H9 (cell line): ENCODE measurements around the gene RERE. TPM values are rescaled to one million over a fixed set of nuclear protein-coding genes. Genes with fewer than 3 reads are reported as not detected.

Experiments used
- DNase-seq: peaks from one replicate; pipeline ENCODE4 v3.0.0-alpha.2; 2017
- H2AFZ ChIP-seq: one replicate; pipeline ENCODE4 v1.6.1; 2013; ENCODE audit warnings: mild to moderate bottlenecking, low read length, control low read depth, moderate library complexity
- H2AK5ac ChIP-seq: 2 replicates; pipeline ENCODE4 v1.6.1; 2013; ENCODE audit warnings: low read length, control low read depth, mixed read lengths; ENCODE audit not compliant: insufficient read length
- H2BK120ac ChIP-seq: one replicate; pipeline ENCODE4 v1.6.1; 2013; ENCODE audit warnings: low read depth, mild to moderate bottlenecking, low read length, control low read depth, inconsistent platforms; ENCODE audit not compliant: poor library complexity, severe bottlenecking
- H2BK12ac ChIP-seq: 2 replicates; pipeline ENCODE4 v1.6.1; 2013; ENCODE audit warnings: low read length, control low read depth, mixed read lengths, low read depth; ENCODE audit not compliant: insufficient read length
- H2BK15ac ChIP-seq: 2 replicates; pipeline ENCODE4 v1.6.1; 2013; ENCODE audit warnings: low read depth, low read length, control low read depth
- H2BK20ac ChIP-seq: one replicate; pipeline ENCODE4 v1.6.1; 2013; ENCODE audit warnings: low read depth, mild to moderate bottlenecking, low read length, control low read depth, inconsistent platforms; ENCODE audit not compliant: poor library complexity, severe bottlenecking
- H2BK5ac ChIP-seq: 2 replicates; pipeline ENCODE4 v1.6.1; 2013; ENCODE audit warnings: low read length, control low read depth, mixed read lengths; ENCODE audit not compliant: insufficient read length
- H3K14ac ChIP-seq: 2 replicates; pipeline ENCODE4 v1.6.1; 2013; ENCODE audit warnings: low read length, control low read depth; ENCODE audit not compliant: insufficient read depth
- H3K18ac ChIP-seq: 2 replicates; pipeline ENCODE4 v1.6.1; 2013; ENCODE audit warnings: low read depth, mild to moderate bottlenecking, mixed read lengths, low read length, control low read depth; ENCODE audit not compliant: insufficient read length
- H3K23ac ChIP-seq: 2 replicates; pipeline ENCODE4 v1.6.1; 2013; ENCODE audit warnings: low read length, control low read depth, mixed read lengths, low read depth; ENCODE audit not compliant: insufficient read length
- H3K23me2 ChIP-seq: 2 replicates; pipeline ENCODE4 v1.6.1; 2013; ENCODE audit warnings: low read depth, mild to moderate bottlenecking, mixed read lengths, low read length, control low read depth; ENCODE audit not compliant: insufficient read length, poor library complexity, severe bottlenecking
- H3K27ac ChIP-seq: 2 replicates; pipeline ENCODE4 v1.5.1; 2013; ENCODE audit warnings: low read length, control low read depth, mixed read lengths, low read depth; ENCODE audit not compliant: insufficient read length
- H3K27me3 ChIP-seq: 2 replicates; pipeline ENCODE4 v1.6.1; 2013; ENCODE audit warnings: low read length, control low read depth, inconsistent platforms; ENCODE audit not compliant: insufficient read depth
- H3K4ac ChIP-seq: 2 replicates; pipeline ENCODE4 v1.6.1; 2013; ENCODE audit warnings: low read depth, mild to moderate bottlenecking, control low read depth, inconsistent platforms, low read length, moderate library complexity
- H3K4me1 ChIP-seq: 2 replicates; pipeline ENCODE4 v1.6.1; 2013; ENCODE audit warnings: low read length, control low read depth, inconsistent platforms; ENCODE audit not compliant: insufficient read depth
- H3K4me2 ChIP-seq: 2 replicates; pipeline ENCODE4 v1.6.1; 2013; ENCODE audit warnings: low read length, control low read depth, mixed read lengths; ENCODE audit not compliant: insufficient read length, insufficient read depth
- H3K56ac ChIP-seq: 2 replicates; pipeline ENCODE4 v1.6.1; 2013; ENCODE audit warnings: low read depth, mild to moderate bottlenecking, mixed read lengths, low read length, control low read depth; ENCODE audit not compliant: insufficient read length
- H3K79me1 ChIP-seq: 2 replicates; pipeline ENCODE4 v1.6.1; 2013; ENCODE audit warnings: low read depth, mild to moderate bottlenecking, moderate library complexity, low read length, control low read depth, inconsistent platforms; ENCODE audit not compliant: insufficient read depth, poor library complexity, severe bottlenecking
- H3K79me2 ChIP-seq: 2 replicates; pipeline ENCODE4 v1.6.1; 2013; ENCODE audit warnings: low read length, control low read depth, inconsistent platforms; ENCODE audit not compliant: insufficient read depth
- H3K9ac ChIP-seq: 2 replicates; pipeline ENCODE4 v1.6.1; 2013; ENCODE audit warnings: low read length, control low read depth, mixed read lengths; ENCODE audit not compliant: insufficient read length; ENCODE audit errors: extremely low read depth
- H3K9me3 ChIP-seq: one replicate; pipeline ENCODE4 v1.6.1; 2013; ENCODE audit warnings: low read depth, low read length, inconsistent platforms; ENCODE audit not compliant: control insufficient read depth
- H3T11ph ChIP-seq: one replicate; pipeline ENCODE4 v1.6.1; 2013; ENCODE audit warnings: mild to moderate bottlenecking, low read length, control low read depth, inconsistent platforms
- H4K20me1 ChIP-seq: one replicate; pipeline ENCODE4 v1.6.1; 2013; ENCODE audit not compliant: control insufficient read depth, insufficient read length, insufficient read depth
- H4K5ac ChIP-seq: 2 replicates; pipeline ENCODE4 v1.6.1; 2013; ENCODE audit warnings: low read depth, mild to moderate bottlenecking, mixed read lengths, low read length, control low read depth; ENCODE audit not compliant: insufficient read length
- H4K8ac ChIP-seq: replicated peaks from 2 replicates; pipeline ENCODE4 v1.6.1; 2013; ENCODE audit warnings: low read length, control low read depth, mixed read lengths, low read depth; ENCODE audit not compliant: insufficient read length
- H4K91ac ChIP-seq: 2 replicates; pipeline ENCODE4 v1.6.1; 2013; ENCODE audit warnings: low read depth, mild to moderate bottlenecking, moderate library complexity, mixed read lengths, low read length, control low read depth; ENCODE audit not compliant: insufficient read length
- H3K27ac Mint-ChIP-seq, 3 experiments: 2 replicates in 2 of 3; 3 replicates in 1 of 3; pipeline ENCODE4 v1.8.0; 2020 to 2021; ENCODE audit warnings: mixed read lengths in 3 of 3, mild to moderate bottlenecking in 1 of 3, moderate library complexity in 1 of 3
- H3K27me3 Mint-ChIP-seq: 2 replicates; pipeline ENCODE4 v1.8.0; 2021; ENCODE audit warnings: low read depth, mild to moderate bottlenecking, moderate library complexity, mixed read lengths
- H3K36me3 Mint-ChIP-seq, 3 experiments: 2 replicates in 2 of 3; 3 replicates in 1 of 3; pipeline ENCODE4 v1.8.0; 2020 to 2021; ENCODE audit warnings: low read depth in 3 of 3, mixed read lengths in 3 of 3; ENCODE audit not compliant: insufficient read depth in 1 of 3
- H3K4me1 Mint-ChIP-seq, 2 experiments: 2 replicates each; pipeline ENCODE4 v1.8.0; 2020; ENCODE audit warnings: mixed read lengths in 2 of 2
- H3K4me3 Mint-ChIP-seq, 2 experiments: 2 replicates in 1 of 2; 3 replicates in 1 of 2; pipeline ENCODE4 v1.8.0; 2020 to 2021; ENCODE audit warnings: mild to moderate bottlenecking in 2 of 2, mixed read lengths in 2 of 2, moderate library complexity in 1 of 2
- H3K9me3 Mint-ChIP-seq, 2 experiments: 2 replicates in 1 of 2; 3 replicates in 1 of 2; pipeline ENCODE4 v1.8.0; 2020; ENCODE audit warnings: mild to moderate bottlenecking in 2 of 2, mixed read lengths in 2 of 2, moderate library complexity in 1 of 2
- WGBS: extraction: QIAGEN DNeasy Blood & Tissue Kit; methylation state at CpG from one replicate; pipeline ENCODE4 v1.1.7; 2013; ENCODE audit warnings: missing lambda C conversion rate, low lambda C conversion rate, mixed read lengths; ENCODE audit not compliant: insufficient read length; ENCODE audit errors: extremely low coverage; 5-methylcytosine and 5-hydroxymethylcytosine counted together
- total RNA-seq: library from RNA; stranded (reverse); gene quantifications from 2 replicates; pipeline ENCODE4 v1.2.1, GENCODE V29; 2021
- TF ChIP-seq, protein P1 (sequence below): fragments of 200-600 bp; sonication (generic); conservative IDR thresholded peaks from 3 replicates; pipeline ENCODE4 v1.8.0; 2021; ENCODE audit warnings: antibody characterized with exemption, mild to moderate bottlenecking

Gene RERE
- total RNA-seq, 1 experiment from 2014 or later, result 103 TPM

DNA sequence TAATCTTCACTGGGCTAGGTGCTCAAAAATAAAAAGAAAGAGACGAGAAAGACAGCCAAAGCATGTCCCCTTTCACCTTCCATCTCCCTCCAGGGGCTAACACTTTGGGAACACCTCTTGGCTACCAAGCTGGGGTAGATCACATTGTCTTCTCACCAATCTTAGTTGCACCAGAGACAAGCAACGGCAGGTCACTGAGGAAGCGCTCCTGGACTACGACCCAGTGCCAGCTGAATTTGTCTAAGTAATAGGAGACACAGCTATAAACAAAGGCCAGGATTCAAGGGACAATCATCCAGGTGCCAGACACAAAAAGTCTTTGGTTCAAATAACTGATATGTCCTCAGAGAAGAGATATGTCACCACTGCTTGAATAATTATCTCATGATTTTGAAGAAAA is 399.1 kb downstream of the RERE start:
- H3K23ac ChIP-seq, result no peak overlapping the region
- no peak overlapping the region for H3T11ph ChIP-seq
- no CpG with 5 or more reads among the region's 4 CpGs for WGBS
- no peak overlapping the region for H4K5ac ChIP-seq
- no peaks in the 10 kb centered on the region for H3K27me3 ChIP-seq
- H4K8ac ChIP-seq, result no peak overlapping the region
- no peak overlapping the region for H3K56ac ChIP-seq
- H3K4me1 ChIP-seq, result peaks cover 11% of the 10 kb centered on the region
- no peak overlapping the region for H4K91ac ChIP-seq
- no peak overlapping the region for H2BK12ac ChIP-seq
- no peak for DNase-seq
- peak overlapping the region in 2 of 3 experiments; percentile 16 to 18; a peak in 2 of 7 replicates for H3K27ac Mint-ChIP-seq
- H3K4me2 ChIP-seq, result no peak overlapping the region
- H3K4me1 Mint-ChIP-seq, result peaks cover 18% of the 10 kb centered on the region in 2 experiments
- H3K4ac ChIP-seq, result no peak overlapping the region
- no peaks in the 10 kb centered on the region for H3K27me3 Mint-ChIP-seq
- H3K4me3 Mint-ChIP-seq, result no peak overlapping the region
- no peak overlapping the region for H3K14ac ChIP-seq
- H3K9ac ChIP-seq, result no peak overlapping the region
- peaks cover 15 to 21% (median 19%) of the 10 kb centered on the region in 3 experiments; a peak in 6 of 7 replicates for H3K36me3 Mint-ChIP-seq
- no peak overlapping the region for H2BK20ac ChIP-seq
- H2BK120ac ChIP-seq, result no peak overlapping the region
- no peak overlapping the region for H2AFZ ChIP-seq
- H2AK5ac ChIP-seq, result no peak overlapping the region
- H3K9me3 ChIP-seq, result no peaks in the 10 kb centered on the region
- H2BK15ac ChIP-seq, result no peak overlapping the region
- peaks cover 2% of the 10 kb centered on the region for H3K79me1 ChIP-seq
- H3K79me2 ChIP-seq, result peaks cover 9% of the 10 kb centered on the region; the same call in 1 of the 2 replicates
- no peak overlapping the region for H3K27ac ChIP-seq
- peaks cover 9% of the 10 kb centered on the region for H3K23me2 ChIP-seq
- no peaks in the 10 kb centered on the region for H3K9me3 Mint-ChIP-seq
- TF ChIP-seq, protein P1, sequence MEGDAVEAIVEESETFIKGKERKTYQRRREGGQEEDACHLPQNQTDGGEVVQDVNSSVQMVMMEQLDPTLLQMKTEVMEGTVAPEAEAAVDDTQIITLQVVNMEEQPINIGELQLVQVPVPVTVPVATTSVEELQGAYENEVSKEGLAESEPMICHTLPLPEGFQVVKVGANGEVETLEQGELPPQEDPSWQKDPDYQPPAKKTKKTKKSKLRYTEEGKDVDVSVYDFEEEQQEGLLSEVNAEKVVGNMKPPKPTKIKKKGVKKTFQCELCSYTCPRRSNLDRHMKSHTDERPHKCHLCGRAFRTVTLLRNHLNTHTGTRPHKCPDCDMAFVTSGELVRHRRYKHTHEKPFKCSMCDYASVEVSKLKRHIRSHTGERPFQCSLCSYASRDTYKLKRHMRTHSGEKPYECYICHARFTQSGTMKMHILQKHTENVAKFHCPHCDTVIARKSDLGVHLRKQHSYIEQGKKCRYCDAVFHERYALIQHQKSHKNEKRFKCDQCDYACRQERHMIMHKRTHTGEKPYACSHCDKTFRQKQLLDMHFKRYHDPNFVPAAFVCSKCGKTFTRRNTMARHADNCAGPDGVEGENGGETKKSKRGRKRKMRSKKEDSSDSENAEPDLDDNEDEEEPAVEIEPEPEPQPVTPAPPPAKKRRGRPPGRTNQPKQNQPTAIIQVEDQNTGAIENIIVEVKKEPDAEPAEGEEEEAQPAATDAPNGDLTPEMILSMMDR, result no peak
- no peak overlapping the region for H3K18ac ChIP-seq
- H4K20me1 ChIP-seq, result no peaks in the 10 kb centered on the region
- no peak overlapping the region for H2BK5ac ChIP-seq
